Measurements from ENCODE around the gene SGCD.
A peak's percentile ranks its signal among the peaks of the same experiment; 100 is the strongest.
"Not testable (repeated sequence)": the region's sequence is repeated elsewhere in the genome, so short reads cannot be mapped to it uniquely, and the experiment has no call there.

The SGCD gene

GRCh38 chr5:156623381-156624040 lies 296.5 kb downstream of the SGCD start:
- Histone ChIP-seq H3K27ac (ENCODE audit: low read depth, low read length, severe bottlenecking) (no peak overlapping the region), H3K36me3 (ENCODE audit: control insufficient read depth, insufficient read depth, low read length) (no peaks in the 10 kb centered on the region)
- WGBS, 2 experiments (ENCODE audit: insufficient coverage in 2 of 2) = 77 to 90% methylated on average over 2 to 4 of the region's 5 CpGs

GRCh38 chr5:156624686-156625085 lies 297.7 kb downstream of the SGCD start:
- no peaks in the 10 kb centered on the region for H3K4me1 ChIP-seq (ENCODE audit: control insufficient read depth, insufficient read depth, low read length, poor library complexity, severe bottlenecking)
- H3K9me3 ChIP-seq (ENCODE audit: control insufficient read depth, low read length) = no peaks in the 10 kb centered on the region
- 80 to 94% methylated on average over 1 to 2 of the region's 4 CpGs for WGBS, 2 experiments (ENCODE audit: insufficient coverage in 2 of 2)
- no peak overlapping the region for H3K27ac ChIP-seq (ENCODE audit: low read depth, low read length, severe bottlenecking)
- H3K36me3 ChIP-seq (ENCODE audit: control insufficient read depth, insufficient read depth, low read length) = no peaks in the 10 kb centered on the region
- no peak overlapping the region for H3K4me3 ChIP-seq (ENCODE audit: extremely low read depth, insufficient read depth, low read length, poor library complexity, severe bottlenecking)

More at GRCh38 chr5:156623381-156624040, 296.5 kb downstream of the SGCD start:
- Histone ChIP-seq H3K9me3 (ENCODE audit: control insufficient read depth, low read length) (no peaks in the 10 kb centered on the region), H3K4me1 (ENCODE audit: control insufficient read depth, insufficient read depth, low read length, poor library complexity, severe bottlenecking) (no peaks in the 10 kb centered on the region), H3K4me3 (ENCODE audit: extremely low read depth, insufficient read depth, low read length, poor library complexity, severe bottlenecking) (no peak overlapping the region)

GRCh38 chr5:156628421-156628820 lies 301.5 kb downstream of the SGCD start:
- no peak overlapping the region for H3K4me3 ChIP-seq (ENCODE audit: extremely low read depth, insufficient read depth, low read length, poor library complexity, severe bottlenecking)
- no peaks in the 10 kb centered on the region for H3K9me3 ChIP-seq (ENCODE audit: control insufficient read depth, low read length)
- no peaks in the 10 kb centered on the region for H3K4me1 ChIP-seq (ENCODE audit: control insufficient read depth, insufficient read depth, low read length, poor library complexity, severe bottlenecking)
- no peaks in the 10 kb centered on the region for H3K36me3 ChIP-seq (ENCODE audit: control insufficient read depth, insufficient read depth, low read length)
- H3K27ac ChIP-seq (ENCODE audit: low read depth, low read length, severe bottlenecking) = no peak overlapping the region

GRCh38 chr5:156631005-156631404 lies 304.0 kb downstream of the SGCD start:
- no peak overlapping the region for H3K4me3 ChIP-seq (ENCODE audit: extremely low read depth, insufficient read depth, low read length, poor library complexity, severe bottlenecking)
- H3K4me1 ChIP-seq (ENCODE audit: control insufficient read depth, insufficient read depth, low read length, poor library complexity, severe bottlenecking) = no peaks in the 10 kb centered on the region
- H3K36me3 ChIP-seq (ENCODE audit: control insufficient read depth, insufficient read depth, low read length) = no peaks in the 10 kb centered on the region
- H3K27ac ChIP-seq (ENCODE audit: low read depth, low read length, severe bottlenecking) = no peak overlapping the region
- WGBS, 2 experiments (ENCODE audit: insufficient coverage in 2 of 2) = 100% methylated on average over 1 of the region's 1 CpG; no CpG with 5 or more reads in 1 of the 2 experiments
- no peaks in the 10 kb centered on the region for H3K9me3 ChIP-seq (ENCODE audit: control insufficient read depth, low read length)

GRCh38 chr5:156634301-156634700 lies 307.3 kb downstream of the SGCD start:
- Histone ChIP-seq H3K27ac (ENCODE audit: low read depth, low read length, severe bottlenecking) (no peak overlapping the region), H3K4me1 (ENCODE audit: control insufficient read depth, insufficient read depth, low read length, poor library complexity, severe bottlenecking) (no peaks in the 10 kb centered on the region), H3K36me3 (ENCODE audit: control insufficient read depth, insufficient read depth, low read length) (no peaks in the 10 kb centered on the region), H3K4me3 (ENCODE audit: extremely low read depth, insufficient read depth, low read length, poor library complexity, severe bottlenecking) (no peak overlapping the region), H3K9me3 (ENCODE audit: control insufficient read depth, low read length) (no peaks in the 10 kb centered on the region)
- no CpG with 5 or more reads among the region's 2 CpGs for WGBS, 2 experiments (ENCODE audit: insufficient coverage in 2 of 2)

- Histone ChIP-seq H3K27ac (ENCODE audit: low read depth, low read length, severe bottlenecking) (no peak overlapping the region), H3K36me3 (ENCODE audit: control insufficient read depth, insufficient read depth, low read length) (no peaks in the 10 kb centered on the region), H3K4me3 (ENCODE audit: extremely low read depth, insufficient read depth, low read length, poor library complexity, severe bottlenecking) (no peak overlapping the region), H3K9me3 (ENCODE audit: control insufficient read depth, low read length) (no peaks in the 10 kb centered on the region), H3K4me1 (ENCODE audit: control insufficient read depth, insufficient read depth, low read length, poor library complexity, severe bottlenecking) (no peaks in the 10 kb centered on the region)
- 64% methylated on average over 1 of the region's 3 CpGs; no CpG with 5 or more reads in 1 of the 2 experiments for WGBS, 2 experiments (ENCODE audit: insufficient coverage in 2 of 2)
These were observed 313.8 kb downstream of the SGCD start for GRCh38 chr5:156640691-156641241.

- Histone ChIP-seq H3K4me3 (ENCODE audit: extremely low read depth, insufficient read depth, low read length, poor library complexity, severe bottlenecking) (no peak overlapping the region), H3K4me1 (ENCODE audit: control insufficient read depth, insufficient read depth, low read length, poor library complexity, severe bottlenecking) (peaks cover 7% of the 10 kb centered on the region), H3K27ac (ENCODE audit: low read depth, low read length, severe bottlenecking) (no peak overlapping the region), H3K36me3 (ENCODE audit: control insufficient read depth, insufficient read depth, low read length) (no peaks in the 10 kb centered on the region), H3K9me3 (ENCODE audit: control insufficient read depth, low read length) (no peaks in the 10 kb centered on the region)
- 82 to 95% methylated on average over 1 of the region's 1 CpG for WGBS, 2 experiments (ENCODE audit: insufficient coverage in 2 of 2)
These were observed 314.7 kb downstream of the SGCD start for GRCh38 chr5:156641686-156642085.

GRCh38 chr5:156647034-156647451 lies 320.1 kb downstream of the SGCD start:
- H3K9me3 ChIP-seq (ENCODE audit: control insufficient read depth, low read length) = no peaks in the 10 kb centered on the region
- H3K4me1 ChIP-seq (ENCODE audit: control insufficient read depth, insufficient read depth, low read length, poor library complexity, severe bottlenecking) = peaks cover 10% of the 10 kb centered on the region
- H3K4me3 ChIP-seq (ENCODE audit: extremely low read depth, insufficient read depth, low read length, poor library complexity, severe bottlenecking) = no peak overlapping the region
- H3K36me3 ChIP-seq (ENCODE audit: control insufficient read depth, insufficient read depth, low read length) = no peaks in the 10 kb centered on the region
- peak overlapping the region; percentile 67 for H3K27ac ChIP-seq (ENCODE audit: low read depth, low read length, severe bottlenecking)
- 61 to 64% methylated on average over 2 to 3 of the region's 4 CpGs for WGBS, 2 experiments (ENCODE audit: insufficient coverage in 2 of 2)

GRCh38 chr5:156654444-156654843 lies 327.5 kb downstream of the SGCD start:
- Histone ChIP-seq H3K9me3 (ENCODE audit: control insufficient read depth, low read length) (no peaks in the 10 kb centered on the region), H3K27ac (ENCODE audit: low read depth, low read length, severe bottlenecking) (no peak overlapping the region), H3K36me3 (ENCODE audit: control insufficient read depth, insufficient read depth, low read length) (no peaks in the 10 kb centered on the region), H3K4me3 (ENCODE audit: extremely low read depth, insufficient read depth, low read length, poor library complexity, severe bottlenecking) (no peak overlapping the region), H3K4me1 (ENCODE audit: control insufficient read depth, insufficient read depth, low read length, poor library complexity, severe bottlenecking) (no peaks in the 10 kb centered on the region)

GRCh38 chr5:156655732-156656131 lies 328.8 kb downstream of the SGCD start:
- 60% methylated on average over 1 of the region's 4 CpGs; no CpG with 5 or more reads in 1 of the 2 experiments for WGBS, 2 experiments (ENCODE audit: insufficient coverage in 2 of 2)
- Histone ChIP-seq H3K36me3 (ENCODE audit: control insufficient read depth, insufficient read depth, low read length) (no peaks in the 10 kb centered on the region), H3K9me3 (ENCODE audit: control insufficient read depth, low read length) (no peaks in the 10 kb centered on the region), H3K4me3 (ENCODE audit: extremely low read depth, insufficient read depth, low read length, poor library complexity, severe bottlenecking) (no peak overlapping the region), H3K27ac (ENCODE audit: low read depth, low read length, severe bottlenecking) (no peak overlapping the region), H3K4me1 (ENCODE audit: control insufficient read depth, insufficient read depth, low read length, poor library complexity, severe bottlenecking) (no peaks in the 10 kb centered on the region)

GRCh38 chr5:156664832-156665231 lies 337.9 kb downstream of the SGCD start:
- not testable (repeated sequence) for H3K36me3 ChIP-seq (ENCODE audit: control insufficient read depth, insufficient read depth, low read length); H3K4me3 ChIP-seq (ENCODE audit: extremely low read depth, insufficient read depth, low read length, poor library complexity, severe bottlenecking); H3K27ac ChIP-seq (ENCODE audit: low read depth, low read length, severe bottlenecking); H3K9me3 ChIP-seq (ENCODE audit: control insufficient read depth, low read length); H3K4me1 ChIP-seq (ENCODE audit: control insufficient read depth, insufficient read depth, low read length, poor library complexity, severe bottlenecking)
- no CpG with 5 or more reads among the region's 10 CpGs for WGBS, 2 experiments (ENCODE audit: insufficient coverage in 2 of 2)

Measured in mesodermal cell (in vitro differentiated cells).